AG08395 (cell line): ENCODE results near the gene BACH2.

ENCODE experiments used
- DNase-seq: peaks from one replicate; pipeline ENCODE4 v3.0.0; 2012; ENCODE audit warnings: mixed read lengths, low spot score

The BACH2 gene

DNA sequence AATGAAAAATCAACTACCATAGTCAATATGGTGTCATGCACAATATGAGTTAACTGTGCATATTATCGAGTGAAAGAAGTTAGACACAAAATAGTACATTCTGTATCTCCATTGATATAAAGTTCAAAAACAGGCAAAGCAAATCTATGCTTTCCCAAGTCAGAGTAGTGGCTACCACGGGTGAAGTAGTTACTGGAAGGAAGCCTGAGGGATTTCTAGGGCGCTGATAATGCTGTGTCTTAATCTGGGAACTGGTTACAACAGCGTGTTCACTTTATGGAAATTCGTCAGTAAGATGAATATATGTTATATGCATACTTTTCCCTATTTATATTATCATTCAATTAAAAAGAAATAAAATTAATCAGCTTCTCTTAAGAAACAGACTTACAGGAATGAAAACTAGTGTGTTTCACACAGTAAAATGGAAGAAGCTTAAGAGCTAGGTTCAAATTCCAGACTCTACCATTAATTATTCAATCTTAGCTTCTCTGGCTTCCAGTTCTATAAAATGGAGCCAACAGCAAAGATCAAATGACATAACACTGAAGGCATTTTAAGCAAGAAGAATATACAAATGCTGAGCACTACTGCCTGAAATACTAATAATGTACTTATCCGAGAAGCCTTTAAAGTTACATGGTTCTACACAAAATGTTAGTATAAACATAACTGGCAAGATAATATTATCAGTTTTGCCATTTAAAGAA is 19.2 kb downstream of the BACH2 start:
- DNase-seq: no peak

- DNase-seq: no peak
Observed at GRCh38 chr6:90274451-90275030, 22.1 kb downstream of the BACH2 start.

DNA sequence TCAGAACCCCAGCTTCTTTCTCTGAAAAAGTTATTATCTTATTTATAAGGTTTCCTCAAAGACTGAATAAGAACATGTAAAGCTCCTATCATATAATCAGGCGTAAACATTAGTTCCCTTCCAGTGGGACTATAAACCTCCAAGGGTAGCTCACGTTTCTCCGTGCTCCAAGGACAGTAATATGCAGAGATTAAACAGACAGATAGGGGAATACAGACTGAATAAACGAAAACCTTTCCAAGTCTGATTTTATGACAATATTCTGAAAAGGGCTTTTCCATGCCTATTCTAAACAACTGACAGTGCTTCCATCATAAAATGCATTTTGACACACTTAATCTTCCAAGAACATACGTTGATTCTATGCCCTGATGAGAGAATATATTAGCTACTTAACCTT is 22.8 kb downstream of the BACH2 start:
- DNase-seq: no peak

GRCh38 chr6:90272895-90273294 is 23.7 kb downstream of the BACH2 start:
- no peak for DNase-seq

DNA sequence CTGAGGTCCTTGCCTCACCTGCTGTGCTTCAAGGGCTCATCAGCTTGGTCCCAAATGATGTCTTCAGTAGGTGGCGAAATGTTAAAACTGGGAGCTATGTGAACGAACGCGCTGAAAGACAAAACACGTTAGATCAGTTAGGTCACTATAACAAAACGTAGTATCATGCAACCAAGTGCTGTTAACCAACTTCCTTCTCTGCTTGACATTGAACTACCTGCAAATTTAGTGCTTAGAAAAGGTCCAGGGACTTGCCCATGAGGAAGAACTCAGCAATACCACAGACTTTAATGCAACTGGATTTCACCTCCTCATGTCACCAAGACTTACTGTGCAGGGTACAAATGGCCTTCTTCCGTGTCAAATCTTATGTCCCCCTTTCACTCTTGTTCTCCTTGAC is 24.8 kb downstream of the BACH2 start:
- no peak for DNase-seq

DNA sequence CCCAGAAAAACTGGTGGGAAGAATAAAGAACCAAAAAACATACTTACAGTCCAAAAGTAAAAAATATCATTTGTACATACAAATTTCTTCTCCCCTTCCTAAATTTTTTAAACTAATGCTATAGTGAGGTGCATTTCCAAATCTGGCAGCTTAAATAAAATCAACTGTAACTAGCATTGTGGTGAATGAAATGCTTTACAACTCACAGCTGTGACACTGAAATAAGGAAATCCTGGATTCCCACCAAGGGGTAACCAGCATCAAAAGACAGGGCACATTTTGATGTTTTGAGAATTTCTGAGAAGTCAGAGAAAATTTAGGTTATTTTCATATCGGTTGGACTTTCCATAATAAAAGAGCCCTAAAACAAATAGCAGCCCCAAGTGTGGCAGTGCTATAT is 27.3 kb downstream of the BACH2 start:
- DNase-seq: no peak

DNA sequence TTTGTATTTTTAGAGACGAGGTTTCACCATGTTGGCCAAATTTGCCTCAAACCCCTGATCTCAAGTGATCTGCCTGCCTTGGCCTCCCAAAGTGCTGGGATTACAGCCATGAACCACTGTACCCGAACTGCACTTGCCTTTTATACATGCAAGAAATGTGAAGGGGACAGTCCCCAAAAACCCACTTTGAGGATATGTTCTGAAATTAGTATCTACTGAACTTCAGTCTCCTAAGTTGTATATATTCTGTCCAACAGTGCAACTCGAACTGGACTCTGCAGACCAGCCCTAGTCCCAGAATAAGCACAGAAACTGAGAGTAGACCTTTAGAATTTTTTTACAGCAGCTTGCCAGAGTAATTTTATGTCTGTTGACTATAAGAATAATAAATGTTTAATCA is 28.5 kb downstream of the BACH2 start:
- no peak for DNase-seq

- no peak for DNase-seq
Observed at GRCh38 chr6:90266905-90267621, 29.6 kb downstream of the BACH2 start.

GRCh38 chr6:90264561-90264960 is 32.1 kb downstream of the BACH2 start:
- DNase-seq: no peak

DNA sequence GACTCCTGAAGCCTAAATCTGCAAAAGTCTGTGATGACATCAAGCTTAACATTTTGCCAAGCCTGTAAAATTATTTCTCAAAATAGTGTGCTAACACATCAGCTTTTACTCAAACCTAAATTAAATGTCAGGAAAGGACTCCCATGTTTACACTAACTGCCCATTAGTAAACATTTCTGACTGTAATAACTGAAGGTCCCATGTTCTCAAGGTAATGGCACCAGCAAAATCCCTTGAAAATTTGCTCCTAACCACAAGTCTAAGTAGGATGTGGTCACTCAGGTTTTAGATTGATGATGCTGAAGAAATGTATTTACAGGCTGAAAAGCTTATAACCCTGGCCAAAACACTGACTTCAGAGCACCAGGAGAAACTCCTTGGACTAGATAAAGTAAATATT is 33.0 kb downstream of the BACH2 start:
- DNase-seq: no peak

GRCh38 chr6:90261801-90262200 is 34.8 kb downstream of the BACH2 start:
- no peak for DNase-seq

- no peak for DNase-seq
Observed at GRCh38 chr6:90257486-90257738, 39.2 kb downstream of the BACH2 start.

- peak; percentile 9 for DNase-seq
Observed at GRCh38 chr6:90256698-90257485, 39.8 kb downstream of the BACH2 start.

DNA sequence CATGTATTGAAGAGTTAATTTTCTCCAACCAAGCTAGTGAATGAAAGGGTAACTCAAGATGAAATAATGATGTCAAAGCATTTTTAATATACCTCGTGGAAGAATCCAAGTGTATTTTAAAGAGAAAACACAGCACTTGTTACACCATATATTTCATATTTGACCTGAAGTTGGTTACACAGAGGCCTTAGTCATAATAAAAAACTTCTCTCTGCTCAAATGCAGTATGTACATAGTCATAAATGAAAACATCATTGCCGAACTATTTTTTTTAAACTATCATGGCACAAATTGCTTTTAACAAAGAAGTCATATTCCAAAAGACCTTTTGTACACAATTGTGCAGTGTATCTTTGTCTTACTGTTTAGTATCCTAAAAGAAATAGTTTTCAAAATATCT is 43.0 kb downstream of the BACH2 start:
- no peak for DNase-seq

DNA sequence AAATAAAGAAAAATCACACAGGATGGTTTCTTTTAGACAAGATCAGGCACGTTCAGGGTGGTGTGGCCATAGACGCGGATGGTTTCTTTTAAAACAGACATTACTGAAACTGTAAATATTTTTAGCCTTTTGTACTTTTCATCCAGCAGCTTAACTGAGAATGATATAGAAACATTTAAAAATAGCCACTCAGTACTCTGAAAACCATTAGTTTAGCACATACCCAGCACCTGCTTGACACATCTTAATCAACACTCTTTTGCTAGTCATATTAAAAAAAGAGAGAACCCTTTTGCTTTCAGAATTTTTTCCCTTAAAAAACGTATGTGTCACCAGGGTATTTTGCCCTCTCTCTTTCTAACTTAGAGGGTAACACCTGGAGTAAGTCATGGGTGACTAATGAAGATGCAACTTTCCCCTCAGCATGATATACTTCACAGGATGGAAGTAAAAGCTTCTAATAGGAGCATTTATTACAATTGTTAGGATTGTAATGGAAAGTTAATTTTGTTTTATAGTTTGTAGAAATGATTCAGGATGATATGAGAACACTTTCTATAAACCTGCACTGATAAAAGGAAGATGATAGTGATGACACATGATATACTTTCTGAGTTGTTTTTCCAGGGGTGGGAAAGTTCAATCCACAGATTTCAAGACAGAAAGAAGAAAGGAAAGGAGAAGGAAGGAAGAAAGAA is 45.2 kb downstream of the BACH2 start:
- DNase-seq: no peak

- no peak for DNase-seq
Observed at GRCh38 chr6:90250405-90250804, 46.2 kb downstream of the BACH2 start.

DNA sequence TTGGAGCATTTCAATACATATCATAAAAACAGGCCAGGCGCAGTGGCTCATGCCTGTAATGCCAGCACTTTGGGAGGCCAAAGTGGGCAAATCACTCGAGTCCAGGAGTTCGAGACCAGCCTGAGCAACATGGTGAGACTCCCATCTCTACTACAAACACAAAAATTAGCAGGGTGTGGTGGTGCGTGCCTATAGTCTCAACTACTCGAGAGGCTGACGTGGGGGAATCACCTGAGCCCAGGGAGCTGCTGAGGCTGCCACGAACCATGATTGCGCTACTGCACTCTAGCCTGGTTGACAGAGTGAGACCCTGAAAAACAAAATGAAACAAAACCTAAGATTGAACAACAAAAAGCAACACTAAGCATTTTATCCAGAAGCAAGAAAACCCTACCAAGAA is 47.2 kb downstream of the BACH2 start:
- DNase-seq: no peak

DNA sequence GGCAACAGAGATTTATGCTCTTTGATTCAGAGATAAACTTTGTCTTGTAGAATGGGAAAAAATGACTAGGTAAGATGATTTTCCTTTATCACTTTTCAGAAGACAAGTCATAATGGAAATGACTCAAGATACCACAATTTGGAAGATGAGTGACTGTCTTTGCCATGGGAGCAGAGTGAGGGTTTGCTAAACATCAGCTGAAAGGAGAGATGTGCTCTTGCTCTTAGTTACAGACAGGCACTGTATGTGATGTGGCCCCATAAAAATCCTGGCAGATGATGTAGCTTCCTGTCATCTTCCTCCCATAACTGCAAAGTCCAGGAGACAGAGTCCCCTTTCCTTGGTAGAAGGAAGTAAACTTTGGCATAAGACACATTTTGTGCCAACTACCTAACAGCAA is 47.6 kb downstream of the BACH2 start:
- DNase-seq: no peak

GRCh38 chr6:90247262-90247661 is 49.4 kb downstream of the BACH2 start:
- no peak for DNase-seq

DNA sequence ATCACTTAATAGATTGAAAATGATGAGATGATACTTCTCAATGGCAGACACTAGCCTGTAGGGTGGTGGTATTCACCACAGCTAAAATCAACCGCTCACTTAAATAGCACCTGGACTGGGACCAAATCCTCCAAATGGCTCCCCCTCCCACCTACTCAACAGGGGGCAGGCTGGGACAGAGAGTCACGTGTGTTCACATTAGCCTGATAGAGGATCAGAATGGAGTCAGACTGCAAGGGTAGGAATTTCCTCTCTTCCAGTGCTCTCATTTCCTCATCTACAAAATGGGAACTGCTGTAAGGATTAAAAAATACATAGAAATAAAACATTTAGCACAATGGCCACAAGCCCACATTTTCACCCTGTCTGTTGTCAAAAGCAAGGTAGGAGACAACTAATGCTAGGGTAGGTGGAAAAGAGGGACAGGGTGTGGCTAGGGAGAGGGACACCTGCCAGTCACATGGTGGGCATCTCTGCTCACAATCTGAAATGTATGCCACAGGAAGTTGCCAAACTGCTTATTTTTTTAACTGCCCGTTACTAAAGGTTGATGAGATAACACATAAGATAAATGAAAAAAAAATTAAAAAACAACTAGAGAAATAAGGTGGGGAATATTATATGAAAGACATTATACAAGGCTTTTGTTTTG is 55.3 kb downstream of the BACH2 start:
- no peak for DNase-seq

DNA sequence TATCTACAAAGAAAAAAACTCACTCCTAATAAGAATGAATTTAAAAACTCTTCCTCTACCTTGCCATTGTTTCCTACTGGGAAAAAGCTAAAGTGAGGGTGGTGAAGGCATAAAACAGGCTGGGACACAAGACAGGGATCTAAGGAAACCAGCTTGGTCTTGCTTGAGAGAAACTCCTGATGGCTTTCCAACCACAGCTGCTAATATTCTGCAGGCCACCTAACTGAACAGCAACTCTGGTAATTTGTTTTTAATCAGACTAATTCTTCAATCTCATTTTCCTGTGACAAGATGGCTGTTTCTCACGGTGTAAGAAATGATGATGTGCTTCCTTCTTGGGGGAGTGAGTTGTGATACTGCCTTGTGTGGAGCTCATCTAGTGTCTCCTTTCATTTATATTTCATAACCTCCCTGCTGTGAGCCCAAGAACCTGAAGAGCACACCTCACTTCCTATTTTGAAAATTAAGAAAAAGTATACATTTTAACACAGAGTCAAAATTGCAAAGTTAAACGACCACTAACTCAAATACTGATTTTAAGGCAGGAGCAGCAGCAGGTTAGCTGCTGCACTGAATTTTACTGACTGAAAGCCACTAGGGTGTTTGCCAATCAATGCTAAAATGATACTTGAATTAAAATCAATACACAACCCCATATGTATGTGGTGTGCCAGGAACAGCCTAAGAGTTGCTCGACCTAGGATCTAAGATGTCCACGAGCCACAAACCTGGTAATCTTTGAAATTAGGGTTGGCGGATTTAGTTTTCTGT is 58.0 kb downstream of the BACH2 start:
- no peak for DNase-seq
